HepG2 (cell line): Measurements from ENCODE around the gene FMNL2. TPM values are rescaled to one million over a fixed set of nuclear protein-coding genes. Genes with fewer than 3 reads are reported as not detected.

Experiments used
- ATAC-seq: fragments of 200-7000 bp; cut with Tn5 transposase; 3 replicates; pipeline ENCODE4 v1.9.1; 2020; ENCODE audit warnings: mild to moderate bottlenecking, moderate library complexity
- BruUV-seq: library from RNA; stranded (reverse); fragments of 400-500 nt; replicated peaks from 2 replicates; lab custom pipeline; 2021; lab: Mats Ljungman, UMichigan
- CTCF ChIA-PET: fragments of 300-600 bp; formaldehyde crosslinking; extraction: SDS; loops from one replicate; lab custom pipeline; 2021; ENCODE audit warnings: low total read pairs, inconsistent platforms, low intra/inter-chr PET ratio; lab: Yijun Ruan, JAX
- POLR2A ChIA-PET: fragments of 350-600 bp; sonication (Branson Sonifier 250); formaldehyde crosslinking; loops from one replicate; lab custom pipeline; 2020; ENCODE audit warnings: antibody characterized with exemption, inconsistent platforms; lab: Yijun Ruan, JAX
- DNase-seq: peaks from one replicate; pipeline ENCODE4 v3.0.0-alpha.2; 2015; ENCODE audit warnings: low spot score
- FAIRE-seq: peaks from 3 replicates; lab custom pipeline; 2011; peaks lifted over from hg19 to GRCh38; lab: Jason Lieb, UNC
- H2AFZ ChIP-seq: one replicate; pipeline ENCODE4 v1.6.1; 2011; ENCODE audit warnings: low read length, inconsistent platforms
- H3K27ac ChIP-seq: fragments of 300-600 bp; 3 replicates; pipeline ENCODE4 v1.8.0; 2011; ENCODE audit warnings: mixed run types, mild to moderate bottlenecking, mixed read lengths, low read length, inconsistent platforms; ENCODE audit not compliant: insufficient read depth; ENCODE audit errors: extremely low read length
- H3K27me3 ChIP-seq, 2 experiments: fragments of 200-600 bp in 1 of 2; 2 replicates in 1 of 2; 3 replicates in 1 of 2; pipeline versions ENCODE4 v1.6.0 to v1.8.0; 2011; ENCODE audit warnings: low read length in 2 of 2, mild to moderate bottlenecking in 2 of 2, moderate library complexity in 2 of 2, inconsistent platforms in 1 of 2; ENCODE audit not compliant: insufficient read depth in 2 of 2, control insufficient read depth in 1 of 2
- H3K36me3 ChIP-seq, 2 experiments: fragments of 200-600 bp in 1 of 2; replicated peaks in 1 of 2; 2 replicates in 1 of 2; 3 replicates in 1 of 2; pipeline versions ENCODE4 v1.5.1 to v1.8.0; 2011; ENCODE audit warnings: low read length in 2 of 2, inconsistent platforms in 1 of 2; ENCODE audit not compliant: insufficient read depth in 2 of 2, control insufficient read depth in 1 of 2
- H3K4me1 ChIP-seq: 2 replicates; pipeline ENCODE4 v1.5.1; 2012; ENCODE audit warnings: low read length, inconsistent platforms; ENCODE audit not compliant: insufficient read depth
- H3K4me2 ChIP-seq: 2 replicates; pipeline ENCODE4 v1.6.0; 2011; ENCODE audit warnings: low read depth, low read length, inconsistent platforms
- H3K4me3 ChIP-seq, 3 experiments: fragments of 200-600 bp in 1 of 3; sonication (generic), shearing (Covaris generic) in 1 of 3; replicated peaks in 1 of 3; 2 replicates each; pipeline ENCODE4 v1.5.1; 2011 to 2016; ENCODE audit warnings: low read length in 3 of 3, inconsistent platforms in 2 of 3, low read depth in 2 of 3, mild to moderate bottlenecking in 2 of 3, control low read depth in 1 of 3, mixed read lengths in 1 of 3; ENCODE audit not compliant: insufficient read depth in 1 of 3
- H3K79me2 ChIP-seq: one replicate; pipeline ENCODE4 v1.6.1; 2011; ENCODE audit warnings: low read length, inconsistent platforms; ENCODE audit not compliant: insufficient read depth
- H3K9ac ChIP-seq: 2 replicates; pipeline ENCODE4 v1.6.0; 2011; ENCODE audit warnings: mild to moderate bottlenecking, low read depth, low read length, inconsistent platforms; ENCODE audit not compliant: insufficient read depth
- H3K9me3 ChIP-seq: 2 replicates; pipeline ENCODE4 v1.5.1; 2012; ENCODE audit warnings: mild to moderate bottlenecking, low read length
- H4K20me1 ChIP-seq: 2 replicates; pipeline ENCODE4 v1.6.0; 2011; ENCODE audit warnings: inconsistent platforms, mild to moderate bottlenecking, low read length, moderate library complexity; ENCODE audit not compliant: insufficient read depth
- DNMT1 ChIP-seq: sonication (generic); formaldehyde crosslinking; IDR thresholded peaks from 2 replicates; pipeline ENCODE4 v1.5.1; 2020; ENCODE audit warnings: mild to moderate bottlenecking, missing genetic modification reagents
- E2F5 ChIP-seq: sonication (generic); formaldehyde crosslinking; conservative IDR thresholded peaks from 2 replicates; pipeline ENCODE4 v1.4.0; 2020; ENCODE audit warnings: missing genetic modification reagents
- ESRRA ChIP-seq: sonication (generic); formaldehyde crosslinking; IDR thresholded peaks from 2 replicates; pipeline ENCODE4 v1.5.1; 2020; ENCODE audit warnings: mild to moderate bottlenecking, low read depth, missing genetic modification reagents
- HOXA3 ChIP-seq: sonication (generic); formaldehyde crosslinking; IDR thresholded peaks from 2 replicates; pipeline ENCODE4 v1.5.0; 2020; ENCODE audit warnings: missing genetic modification reagents
- HOXD1 ChIP-seq: sonication (generic); formaldehyde crosslinking; IDR thresholded peaks from 2 replicates; pipeline ENCODE4 v1.5.0; 2020; ENCODE audit warnings: missing genetic modification reagents
- JDP2 ChIP-seq: sonication (generic); formaldehyde crosslinking; IDR thresholded peaks from 2 replicates; pipeline ENCODE4 v1.8.1; 2022; ENCODE audit warnings: missing genetic modification reagents, borderline replicate concordance
- NFKBIZ ChIP-seq: IDR thresholded peaks from 2 replicates; pipeline ENCODE4 v1.6.1; 2018; ENCODE audit warnings: missing genetic modification reagents, missing compliant biosample characterization
- PTBP1 ChIP-seq: fragments of 200-400 bp; formaldehyde crosslinking; IDR thresholded peaks from 2 replicates; pipeline ENCODE4 v1.6.1; 2018; ENCODE audit warnings: low read length, low read depth; ENCODE audit not compliant: poor library complexity, severe bottlenecking
- RORA ChIP-seq: sonication (generic); formaldehyde crosslinking; IDR thresholded peaks from 2 replicates; pipeline ENCODE4 v1.5.0; 2020; ENCODE audit warnings: mild to moderate bottlenecking, missing genetic modification reagents, moderate library complexity
- ZNF143 ChIP-seq: sonication (generic); formaldehyde crosslinking; IDR thresholded peaks from 2 replicates; pipeline ENCODE4 v1.4.0; 2020; ENCODE audit warnings: missing genetic modification reagents
- ZNF234 ChIP-seq: sonication (generic); formaldehyde crosslinking; conservative IDR thresholded peaks from 2 replicates; pipeline ENCODE4 v1.5.1; 2020; ENCODE audit warnings: mild to moderate bottlenecking, missing genetic modification reagents
- ZNF333 ChIP-seq: sonication (generic); formaldehyde crosslinking; IDR thresholded peaks from 2 replicates; pipeline ENCODE4 v1.4.0; 2020; ENCODE audit warnings: mild to moderate bottlenecking, missing genetic modification reagents, borderline replicate concordance
- ZNF598 ChIP-seq: sonication (generic); formaldehyde crosslinking; IDR thresholded peaks from 2 replicates; pipeline ENCODE4 v1.5.1; 2020; ENCODE audit warnings: mild to moderate bottlenecking, missing genetic modification reagents, borderline replicate concordance
- ZNF703 ChIP-seq: sonication (generic); formaldehyde crosslinking; IDR thresholded peaks from 2 replicates; pipeline ENCODE4 v1.5.1; 2020; ENCODE audit warnings: missing genetic modification reagents, mild to moderate bottlenecking, moderate library complexity, borderline replicate concordance
- ZNF800 ChIP-seq: sonication (generic); formaldehyde crosslinking; IDR thresholded peaks from 2 replicates; pipeline ENCODE4 v1.4.0; 2020; ENCODE audit warnings: missing genetic modification reagents
- WGBS: methylation state at CpG from one replicate; pipeline ENCODE4 v1.1.6; 2017; ENCODE audit warnings: low lambda C conversion rate; 5-methylcytosine and 5-hydroxymethylcytosine counted together
- in situ Hi-C: cut with HindIII; loops from 2 replicates; pipeline ENCODE4 v1.10.0; 2017; ENCODE audit warnings: low pct_unique_long_range_greater_than_20kb; ENCODE audit not compliant: extremely low pct_ligation_motif_present
- intact Hi-C: fragments of 100-400 bp; cut with micrococcal nuclease; formaldehyde crosslinking; loops from one replicate; pipeline ENCODE4 v1.10.0; 2022; ENCODE audit not compliant: unreplicated experiment
- polyA plus RNA-seq, 8 experiments: library from polyadenylated mRNA; depleted of rRNA in 3 of 8; stranded (reverse) in 7 of 8; unstranded in 1 of 8; fragments of >200 nt; fragmentation: Illumina TruSeq in 4 of 8; extraction: Trizol in 4 of 8; gene quantifications; 2 replicates each; pipeline versions ENCODE4 v1.2.1 to v1.2.3, GENCODE V29; 2011 to 2016; ENCODE audit warnings: low read depth in 4 of 8, missing spikeins in 1 of 8, mixed read lengths in 1 of 8; ENCODE audit not compliant: insufficient read depth in 1 of 8
- total RNA-seq, 5 experiments: library from RNA; depleted of rRNA; stranded (reverse); fragments of >200 nt; fragmentation: Illumina TruSeq; extraction: Trizol; gene quantifications; 2 replicates each; pipeline ENCODE4 v1.2.3, GENCODE V29; 2016; ENCODE audit warnings: low read depth in 1 of 5
- TF ChIP-seq, protein P1 (sequence below): sonication (generic); formaldehyde crosslinking; IDR thresholded peaks from 2 replicates; pipeline ENCODE4 v1.4.0; 2020; ENCODE audit warnings: missing genetic modification reagents, borderline replicate concordance

Gene FMNL2
- total and polyA plus RNA-seq, 2 of the 13 experiments (the other 11 are each of a cell fraction or from before 2014, with no cell fraction given), result 66.5 to 67.7 TPM

DNA sequence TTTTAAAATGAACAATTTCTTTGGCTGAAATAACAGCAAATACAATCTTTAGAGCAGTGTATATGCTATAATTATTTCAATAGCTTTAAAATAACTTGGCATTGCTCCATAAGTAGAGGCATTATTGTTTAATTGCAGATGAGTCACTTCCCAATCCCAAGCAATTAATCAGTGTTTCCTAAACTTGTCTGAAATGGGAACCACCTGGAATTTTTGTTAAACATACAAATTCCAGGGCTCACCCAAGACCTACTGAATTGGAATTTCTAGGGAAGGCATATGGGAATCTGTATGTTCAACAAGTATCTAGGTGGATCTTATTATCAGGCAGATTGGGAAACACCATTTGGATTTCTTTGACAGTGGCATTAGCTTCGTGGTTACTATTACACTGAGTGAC, 27.1 kb upstream of the FMNL2 start (continued):
- TF ChIP-seq ZNF800, result no peak

DNA sequence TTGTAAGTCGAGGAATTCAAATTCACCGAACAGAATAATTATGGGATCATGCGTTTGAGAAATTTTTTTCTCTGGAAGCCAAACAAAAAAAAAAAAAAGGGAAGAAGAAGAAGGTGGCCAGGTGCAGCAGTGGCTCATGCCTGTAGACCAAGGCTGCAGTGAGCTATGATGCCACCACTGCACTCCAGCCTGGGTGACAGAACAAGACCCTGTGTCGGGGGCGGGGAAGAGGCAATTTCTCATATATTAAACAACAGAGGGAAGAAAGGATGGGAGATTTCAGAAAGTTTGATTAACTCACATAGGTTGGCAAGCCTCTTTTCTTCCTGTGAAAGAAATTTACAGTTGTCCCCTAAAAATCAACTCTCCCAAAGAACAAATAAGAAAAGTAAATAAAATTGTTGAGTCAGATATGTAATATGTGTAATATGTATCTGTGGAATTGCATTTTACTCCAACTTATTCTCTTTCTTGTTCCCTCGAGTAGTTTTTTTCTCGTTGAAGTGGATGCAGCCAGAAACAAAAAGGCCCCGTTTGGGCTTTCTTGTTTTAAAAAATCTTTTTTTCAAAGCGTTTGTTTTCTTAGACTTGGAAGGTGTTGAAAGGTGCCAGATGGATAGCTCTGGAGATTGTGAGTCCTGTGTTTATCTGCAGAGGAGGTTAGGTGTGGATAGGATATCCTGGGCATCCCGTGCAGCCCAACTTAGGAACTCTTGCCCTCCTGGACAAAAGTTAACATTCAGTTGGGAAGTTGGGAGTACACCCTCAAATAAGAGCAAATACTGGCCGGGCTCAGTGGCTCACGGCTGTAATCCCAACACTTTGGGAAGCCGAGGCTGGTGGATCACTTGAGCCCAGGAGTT, 25.4 kb upstream of the FMNL2 start:
- DNase-seq (no peak), FAIRE-seq (no peak), ATAC-seq (peak; percentile 65; the same call in 2 of the 3 replicates)
- in situ Hi-C loops (no loop called here), intact Hi-C loops (no loop called here)
- Histone ChIP-seq H3K27ac (no peak overlapping the region), H3K4me2 (no peak overlapping the region), H3K4me3 (no peak overlapping the region), H3K4me1 (peaks cover 9% of the 10 kb centered on the region), H3K9me3 (no peaks in the 10 kb centered on the region), H3K79me2 (no peaks in the 10 kb centered on the region), H3K27me3 (no peaks in the 10 kb centered on the region), H3K9ac (no peak overlapping the region), H3K36me3 (no peaks in the 10 kb centered on the region), H4K20me1 (no peaks in the 10 kb centered on the region), H2AFZ (no peak overlapping the region)
- WGBS, result 26% methylated on average over 13 of the region's 13 CpGs
- BruUV-seq, result no TSS peak
- CTCF ChIA-PET, result no interaction called here
- POLR2A ChIA-PET, result no interaction called here
- TF ChIP-seq RORA (CRISPR knock-in tag), result no peak
- TF ChIP-seq ZNF234 (CRISPR knock-in tag), result no peak
- TF ChIP-seq DNMT1 (CRISPR knock-in tag), result no peak
- no peak for TF ChIP-seq HOXA3 (CRISPR knock-in tag)
- TF ChIP-seq JDP2, result no peak
- no peak for TF ChIP-seq ZNF333 (CRISPR knock-in tag)
- TF ChIP-seq ZNF598 (CRISPR knock-in tag), result no peak
- no peak for TF ChIP-seq NFKBIZ (CRISPR knock-in tag)
- no peak for TF ChIP-seq HOXD1 (CRISPR knock-in tag)
- TF ChIP-seq ZNF143, result no peak
- TF ChIP-seq, protein P1, sequence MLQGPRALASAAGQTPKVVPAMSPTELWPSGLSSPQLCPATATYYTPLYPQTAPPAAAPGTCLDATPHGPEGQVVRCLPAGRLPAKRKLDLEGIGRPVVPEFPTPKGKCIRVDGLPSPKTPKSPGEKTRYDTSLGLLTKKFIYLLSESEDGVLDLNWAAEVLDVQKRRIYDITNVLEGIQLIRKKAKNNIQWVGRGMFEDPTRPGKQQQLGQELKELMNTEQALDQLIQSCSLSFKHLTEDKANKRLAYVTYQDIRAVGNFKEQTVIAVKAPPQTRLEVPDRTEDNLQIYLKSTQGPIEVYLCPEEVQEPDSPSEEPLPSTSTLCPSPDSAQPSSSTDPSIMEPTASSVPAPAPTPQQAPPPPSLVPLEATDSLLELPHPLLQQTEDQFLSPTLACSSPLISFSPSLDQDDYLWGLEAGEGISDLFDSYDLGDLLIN (CRISPR knock-in tag), result no peak
- TF ChIP-seq PTBP1, result no peak
- no peak for TF ChIP-seq E2F5 (CRISPR knock-in tag)
- no peak for TF ChIP-seq ZNF703 (CRISPR knock-in tag)
- no peak for TF ChIP-seq ESRRA (CRISPR knock-in tag)
